Liver (tissue), 3 donors: ENCODE measurements around the gene RBSN.

Experiments used
- ATF3 ChIP-seq: IDR thresholded peaks from 2 replicates; pipeline ENCODE4 v1.6.1; 2016; ENCODE audit warnings: antibody characterized with exemption
- CTCF ChIP-seq: fragments of 150-350 bp; IDR thresholded peaks from 2 replicates; pipeline ENCODE4 v1.5.1; 2017; ENCODE audit warnings: improper control_type of control experiment, low read depth, low read length; ENCODE audit not compliant: missing input control
- EGR1 ChIP-seq, 2 donors: IDR thresholded peaks; 2 replicates each; pipeline ENCODE4 v1.6.1; 2016 to 2018; ENCODE audit warnings: antibody characterized with exemption in 2 of 2, low read depth in 2 of 2
- GABPA ChIP-seq, 2 donors: IDR thresholded peaks in 1 of 2; conservative IDR thresholded peaks in 1 of 2; 2 replicates each; pipeline ENCODE4 v1.6.1; 2016; ENCODE audit warnings: antibody characterized with exemption in 2 of 2, mild to moderate bottlenecking in 1 of 2, moderate library complexity in 1 of 2
- JUND ChIP-seq, 2 donors: IDR thresholded peaks; 2 replicates each; pipeline ENCODE4 v1.6.1; 2016; ENCODE audit warnings: antibody characterized with exemption in 2 of 2
- MAX ChIP-seq: IDR thresholded peaks from 2 replicates; pipeline ENCODE4 v1.6.1; 2016; ENCODE audit warnings: antibody characterized with exemption
- NR2F2 ChIP-seq: IDR thresholded peaks from 2 replicates; pipeline ENCODE4 v1.6.1; 2016; ENCODE audit warnings: antibody characterized with exemption
- RAD21 ChIP-seq, 2 donors: IDR thresholded peaks; 2 replicates each; pipeline ENCODE4 v1.6.1; 2016; ENCODE audit warnings: antibody characterized with exemption in 2 of 2, mild to moderate bottlenecking in 2 of 2
- SP1 ChIP-seq: IDR thresholded peaks from 2 replicates; pipeline ENCODE4 v1.6.1; 2018; ENCODE audit warnings: antibody characterized with exemption, mild to moderate bottlenecking
- TAF1 ChIP-seq: conservative IDR thresholded peaks from 2 replicates; pipeline ENCODE4 v1.6.1; 2016; ENCODE audit warnings: antibody characterized with exemption, mild to moderate bottlenecking
- YY1 ChIP-seq: IDR thresholded peaks from 2 replicates; pipeline ENCODE4 v1.6.1; 2016; ENCODE audit warnings: antibody characterized with exemption, mild to moderate bottlenecking
- TF ChIP-seq, protein P1 (sequence below): IDR thresholded peaks from 2 replicates; pipeline ENCODE4 v1.6.1; 2016; ENCODE audit warnings: antibody characterized with exemption
- TF ChIP-seq, protein P2 (sequence below): IDR thresholded peaks from 2 replicates; pipeline ENCODE4 v1.6.1; 2016; ENCODE audit warnings: antibody characterized with exemption, mild to moderate bottlenecking
- donor health status: healthy.
- donor health status: healthy.

- no peak for TF ChIP-seq CTCF
- no peak for TF ChIP-seq SP1
- TF ChIP-seq YY1: no peak
- TF ChIP-seq MAX: no peak
- TF ChIP-seq, protein P1, sequence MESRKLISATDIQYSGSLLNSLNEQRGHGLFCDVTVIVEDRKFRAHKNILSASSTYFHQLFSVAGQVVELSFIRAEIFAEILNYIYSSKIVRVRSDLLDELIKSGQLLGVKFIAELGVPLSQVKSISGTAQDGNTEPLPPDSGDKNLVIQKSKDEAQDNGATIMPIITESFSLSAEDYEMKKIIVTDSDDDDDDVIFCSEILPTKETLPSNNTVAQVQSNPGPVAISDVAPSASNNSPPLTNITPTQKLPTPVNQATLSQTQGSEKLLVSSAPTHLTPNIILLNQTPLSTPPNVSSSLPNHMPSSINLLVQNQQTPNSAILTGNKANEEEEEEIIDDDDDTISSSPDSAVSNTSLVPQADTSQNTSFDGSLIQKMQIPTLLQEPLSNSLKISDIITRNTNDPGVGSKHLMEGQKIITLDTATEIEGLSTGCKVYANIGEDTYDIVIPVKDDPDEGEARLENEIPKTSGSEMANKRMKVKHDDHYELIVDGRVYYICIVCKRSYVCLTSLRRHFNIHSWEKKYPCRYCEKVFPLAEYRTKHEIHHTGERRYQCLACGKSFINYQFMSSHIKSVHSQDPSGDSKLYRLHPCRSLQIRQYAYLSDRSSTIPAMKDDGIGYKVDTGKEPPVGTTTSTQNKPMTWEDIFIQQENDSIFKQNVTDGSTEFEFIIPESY: no peak
- TF ChIP-seq ATF3: no peak
- no peak for TF ChIP-seq JUND (IDR thresholded peaks at IDR 0.05)
- TF ChIP-seq TAF1: no peak
- no peak for TF ChIP-seq EGR1 (IDR thresholded peaks at IDR 0.05; ENCODE audit: low read depth in 2 of 2)
- no peak for TF ChIP-seq RAD21 (IDR thresholded peaks at IDR 0.05)
- TF ChIP-seq, protein P2, sequence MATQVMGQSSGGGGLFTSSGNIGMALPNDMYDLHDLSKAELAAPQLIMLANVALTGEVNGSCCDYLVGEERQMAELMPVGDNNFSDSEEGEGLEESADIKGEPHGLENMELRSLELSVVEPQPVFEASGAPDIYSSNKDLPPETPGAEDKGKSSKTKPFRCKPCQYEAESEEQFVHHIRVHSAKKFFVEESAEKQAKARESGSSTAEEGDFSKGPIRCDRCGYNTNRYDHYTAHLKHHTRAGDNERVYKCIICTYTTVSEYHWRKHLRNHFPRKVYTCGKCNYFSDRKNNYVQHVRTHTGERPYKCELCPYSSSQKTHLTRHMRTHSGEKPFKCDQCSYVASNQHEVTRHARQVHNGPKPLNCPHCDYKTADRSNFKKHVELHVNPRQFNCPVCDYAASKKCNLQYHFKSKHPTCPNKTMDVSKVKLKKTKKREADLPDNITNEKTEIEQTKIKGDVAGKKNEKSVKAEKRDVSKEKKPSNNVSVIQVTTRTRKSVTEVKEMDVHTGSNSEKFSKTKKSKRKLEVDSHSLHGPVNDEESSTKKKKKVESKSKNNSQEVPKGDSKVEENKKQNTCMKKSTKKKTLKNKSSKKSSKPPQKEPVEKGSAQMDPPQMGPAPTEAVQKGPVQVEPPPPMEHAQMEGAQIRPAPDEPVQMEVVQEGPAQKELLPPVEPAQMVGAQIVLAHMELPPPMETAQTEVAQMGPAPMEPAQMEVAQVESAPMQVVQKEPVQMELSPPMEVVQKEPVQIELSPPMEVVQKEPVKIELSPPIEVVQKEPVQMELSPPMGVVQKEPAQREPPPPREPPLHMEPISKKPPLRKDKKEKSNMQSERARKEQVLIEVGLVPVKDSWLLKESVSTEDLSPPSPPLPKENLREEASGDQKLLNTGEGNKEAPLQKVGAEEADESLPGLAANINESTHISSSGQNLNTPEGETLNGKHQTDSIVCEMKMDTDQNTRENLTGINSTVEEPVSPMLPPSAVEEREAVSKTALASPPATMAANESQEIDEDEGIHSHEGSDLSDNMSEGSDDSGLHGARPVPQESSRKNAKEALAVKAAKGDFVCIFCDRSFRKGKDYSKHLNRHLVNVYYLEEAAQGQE: no peak
- no peak for TF ChIP-seq GABPA (IDR thresholded peaks at IDR 0.05 in 1 of 2, conservative IDR thresholded peaks at IDR 0.05 in 1 of 2)
- TF ChIP-seq NR2F2: no peak
Measured at GRCh38 chr3:15064299-15064834, 34.6 kb downstream of the RBSN start.
